HepG2 (cell line): Measurements from ENCODE around the gene TAF3. TPM values are rescaled to one million over a fixed set of nuclear protein-coding genes. Genes with fewer than 3 reads are reported as not detected.

Experiments
- ETV5 ChIP-seq: IDR thresholded peaks from 2 replicates; pipeline ENCODE4 v1.6.1; 2018; ENCODE audit warnings: missing biosample characterization, missing genetic modification reagents, inconsistent platforms, borderline replicate concordance
- HDAC2 ChIP-seq: sonication (generic); formaldehyde crosslinking; IDR thresholded peaks from 2 replicates; pipeline ENCODE4 v1.4.0; 2020; ENCODE audit warnings: missing genetic modification reagents
- HNRNPH1 ChIP-seq: fragments of 200-400 bp; formaldehyde crosslinking; optimal IDR thresholded peaks from 2 replicates; pipeline ENCODE3; 2017; ENCODE audit warnings: mild to moderate bottlenecking, low read depth, low read length
- MED13 ChIP-seq: sonication (generic); formaldehyde crosslinking; IDR thresholded peaks from 2 replicates; pipeline ENCODE4 v1.5.0; 2020; ENCODE audit warnings: missing genetic modification reagents
- MTF1 ChIP-seq: sonication (generic); formaldehyde crosslinking; IDR thresholded peaks from 2 replicates; pipeline ENCODE4 v1.5.0; 2020; ENCODE audit warnings: missing genetic modification reagents
- ZNF839 ChIP-seq: sonication (generic); formaldehyde crosslinking; IDR thresholded peaks from 2 replicates; pipeline ENCODE4 v1.4.0; 2020; ENCODE audit warnings: missing genetic modification reagents, mild to moderate bottlenecking, borderline replicate concordance
- polyA plus RNA-seq, 8 experiments: library from polyadenylated mRNA; depleted of rRNA in 3 of 8; stranded (reverse) in 7 of 8; unstranded in 1 of 8; fragments of >200 nt; fragmentation: Illumina TruSeq in 4 of 8; extraction: Trizol in 4 of 8; gene quantifications; 2 replicates each; pipeline versions ENCODE4 v1.2.1 to v1.2.3, GENCODE V29; 2011 to 2016; ENCODE audit warnings: low read depth in 4 of 8, missing spikeins in 1 of 8, mixed read lengths in 1 of 8; ENCODE audit not compliant: insufficient read depth in 1 of 8
- total RNA-seq, 5 experiments: library from RNA; depleted of rRNA; stranded (reverse); fragments of >200 nt; fragmentation: Illumina TruSeq; extraction: Trizol; gene quantifications; 2 replicates each; pipeline ENCODE4 v1.2.3, GENCODE V29; 2016; ENCODE audit warnings: low read depth in 1 of 5
- TF ChIP-seq, protein P1 (sequence below): sonication (generic); formaldehyde crosslinking; IDR thresholded peaks from 2 replicates; pipeline ENCODE4 v1.4.0; 2020; ENCODE audit warnings: mild to moderate bottlenecking, missing genetic modification reagents, borderline replicate concordance
- TF ChIP-seq, protein P2 (sequence below): IDR thresholded peaks from 2 replicates; pipeline ENCODE4 v1.6.1; 2012; ENCODE audit warnings: low read depth, low read length, improper control_type of control experiment
- TF ChIP-seq, protein P3 (sequence below): sonication (generic); formaldehyde crosslinking; IDR thresholded peaks from 2 replicates; pipeline ENCODE4 v1.4.0; 2020; ENCODE audit warnings: mild to moderate bottlenecking, low read depth, missing genetic modification reagents
- TF ChIP-seq, protein P4 (sequence below): sonication (generic); formaldehyde crosslinking; IDR thresholded peaks from 2 replicates; pipeline ENCODE4 v1.8.1; 2023; ENCODE audit warnings: mild to moderate bottlenecking, missing genetic modification reagents
- TF ChIP-seq, protein P5 (sequence below): sonication (generic); formaldehyde crosslinking; IDR thresholded peaks from 2 replicates; pipeline ENCODE4 v1.8.1; 2023; ENCODE audit warnings: mild to moderate bottlenecking, moderate library complexity, missing genetic modification reagents
- TF ChIP-seq, protein P6 (sequence below): sonication (generic); formaldehyde crosslinking; conservative IDR thresholded peaks from 2 replicates; pipeline ENCODE4 v1.8.0; 2022; ENCODE audit warnings: missing genetic modification reagents
- TF ChIP-seq, protein P7 (sequence below): sonication (generic); formaldehyde crosslinking; IDR thresholded peaks from 2 replicates; pipeline ENCODE4 v1.4.0; 2020; ENCODE audit warnings: mild to moderate bottlenecking, low read depth, missing genetic modification reagents

The TAF3 gene
- total and polyA plus RNA-seq, 2 of the 13 experiments (the other 11 are each of a cell fraction or from before 2014, with no cell fraction given), result 1.7 to 2.9 TPM

DNA sequence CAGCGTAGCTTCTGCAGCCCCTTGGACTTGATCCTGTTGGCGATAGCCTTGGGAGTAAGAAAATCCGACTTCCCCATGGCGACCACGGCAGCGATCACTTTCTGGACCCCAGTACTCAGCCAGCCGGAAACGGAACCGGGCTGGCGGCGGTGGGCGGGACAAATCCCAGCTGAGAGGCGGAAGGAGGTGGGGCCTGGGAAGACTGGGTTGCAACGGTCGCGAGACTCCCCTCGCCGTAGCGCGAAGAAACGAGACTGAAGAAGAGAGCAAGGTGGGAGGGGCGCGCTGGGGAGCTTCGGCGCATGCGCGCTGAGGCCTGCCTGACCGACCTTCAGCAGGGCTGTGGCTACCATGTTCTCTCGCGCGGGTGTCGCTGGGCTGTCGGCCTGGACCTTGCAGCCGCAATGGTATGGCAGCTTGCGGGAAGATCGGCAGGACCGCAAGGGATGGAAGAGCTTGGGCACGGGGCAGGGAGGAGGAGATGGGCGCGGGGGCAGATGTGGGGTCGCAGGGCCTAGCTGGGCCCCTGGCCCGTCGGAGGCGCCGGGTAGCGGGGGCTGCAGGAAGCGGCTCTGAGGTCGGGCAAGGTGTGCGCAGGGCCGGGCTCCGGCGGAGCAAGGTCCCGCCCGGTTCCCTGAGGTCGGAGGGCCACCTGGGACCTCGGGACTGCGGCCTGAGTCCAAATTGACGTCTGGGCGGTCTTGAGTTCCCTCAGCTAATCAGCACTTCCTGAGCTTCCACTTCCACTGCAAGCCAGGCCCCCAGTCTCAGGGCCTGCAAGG is 30.3 kb upstream of the TAF3 start, which contains the start of the genes ATP5F1C and KIN (continued):
- TF ChIP-seq, protein P1, sequence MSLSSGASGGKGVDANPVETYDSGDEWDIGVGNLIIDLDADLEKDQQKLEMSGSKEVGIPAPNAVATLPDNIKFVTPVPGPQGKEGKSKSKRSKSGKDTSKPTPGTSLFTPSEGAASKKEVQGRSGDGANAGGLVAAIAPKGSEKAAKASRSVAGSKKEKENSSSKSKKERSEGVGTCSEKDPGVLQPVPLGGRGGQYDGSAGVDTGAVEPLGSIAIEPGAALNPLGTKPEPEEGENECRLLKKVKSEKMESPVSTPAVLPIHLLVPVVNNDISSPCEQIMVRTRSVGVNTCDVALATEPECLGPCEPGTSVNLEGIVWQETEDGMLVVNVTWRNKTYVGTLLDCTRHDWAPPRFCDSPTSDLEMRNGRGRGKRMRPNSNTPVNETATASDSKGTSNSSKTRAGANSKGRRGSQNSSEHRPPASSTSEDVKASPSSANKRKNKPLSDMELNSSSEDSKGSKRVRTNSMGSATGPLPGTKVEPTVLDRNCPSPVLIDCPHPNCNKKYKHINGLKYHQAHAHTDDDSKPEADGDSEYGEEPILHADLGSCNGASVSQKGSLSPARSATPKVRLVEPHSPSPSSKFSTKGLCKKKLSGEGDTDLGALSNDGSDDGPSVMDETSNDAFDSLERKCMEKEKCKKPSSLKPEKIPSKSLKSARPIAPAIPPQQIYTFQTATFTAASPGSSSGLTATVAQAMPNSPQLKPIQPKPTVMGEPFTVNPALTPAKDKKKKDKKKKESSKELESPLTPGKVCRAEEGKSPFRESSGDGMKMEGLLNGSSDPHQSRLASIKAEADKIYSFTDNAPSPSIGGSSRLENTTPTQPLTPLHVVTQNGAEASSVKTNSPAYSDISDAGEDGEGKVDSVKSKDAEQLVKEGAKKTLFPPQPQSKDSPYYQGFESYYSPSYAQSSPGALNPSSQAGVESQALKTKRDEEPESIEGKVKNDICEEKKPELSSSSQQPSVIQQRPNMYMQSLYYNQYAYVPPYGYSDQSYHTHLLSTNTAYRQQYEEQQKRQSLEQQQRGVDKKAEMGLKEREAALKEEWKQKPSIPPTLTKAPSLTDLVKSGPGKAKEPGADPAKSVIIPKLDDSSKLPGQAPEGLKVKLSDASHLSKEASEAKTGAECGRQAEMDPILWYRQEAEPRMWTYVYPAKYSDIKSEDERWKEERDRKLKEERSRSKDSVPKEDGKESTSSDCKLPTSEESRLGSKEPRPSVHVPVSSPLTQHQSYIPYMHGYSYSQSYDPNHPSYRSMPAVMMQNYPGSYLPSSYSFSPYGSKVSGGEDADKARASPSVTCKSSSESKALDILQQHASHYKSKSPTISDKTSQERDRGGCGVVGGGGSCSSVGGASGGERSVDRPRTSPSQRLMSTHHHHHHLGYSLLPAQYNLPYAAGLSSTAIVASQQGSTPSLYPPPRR, result no peak
- peak; percentile 7; the same call in 1 of the 2 replicates for TF ChIP-seq ZNF839 (CRISPR knock-in tag)
- 0 out of 2 replicates have a peak, but pooled peaks have one; percentile 75 for TF ChIP-seq MED13 (CRISPR knock-in tag)
- peak; percentile 44; the same call in 1 of the 2 replicates for TF ChIP-seq HDAC2 (CRISPR knock-in tag)
- TF ChIP-seq, protein P2, sequence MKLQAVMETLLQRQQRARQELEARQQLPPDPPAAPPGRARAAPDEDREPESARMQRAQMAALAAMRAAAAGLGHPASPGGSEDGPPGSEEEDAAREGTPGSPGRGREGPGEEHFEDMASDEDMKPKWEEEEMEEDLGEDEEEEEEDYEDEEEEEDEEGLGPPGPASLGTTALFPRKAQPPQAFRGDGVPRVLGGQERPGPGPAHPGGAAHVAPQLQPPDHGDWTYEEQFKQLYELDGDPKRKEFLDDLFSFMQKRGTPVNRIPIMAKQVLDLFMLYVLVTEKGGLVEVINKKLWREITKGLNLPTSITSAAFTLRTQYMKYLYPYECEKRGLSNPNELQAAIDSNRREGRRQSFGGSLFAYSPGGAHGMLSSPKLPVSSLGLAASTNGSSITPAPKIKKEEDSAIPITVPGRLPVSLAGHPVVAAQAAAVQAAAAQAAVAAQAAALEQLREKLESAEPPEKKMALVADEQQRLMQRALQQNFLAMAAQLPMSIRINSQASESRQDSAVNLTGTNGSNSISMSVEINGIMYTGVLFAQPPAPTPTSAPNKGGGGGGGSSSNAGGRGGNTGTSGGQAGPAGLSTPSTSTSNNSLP, result no peak
- TF ChIP-seq, protein P3, sequence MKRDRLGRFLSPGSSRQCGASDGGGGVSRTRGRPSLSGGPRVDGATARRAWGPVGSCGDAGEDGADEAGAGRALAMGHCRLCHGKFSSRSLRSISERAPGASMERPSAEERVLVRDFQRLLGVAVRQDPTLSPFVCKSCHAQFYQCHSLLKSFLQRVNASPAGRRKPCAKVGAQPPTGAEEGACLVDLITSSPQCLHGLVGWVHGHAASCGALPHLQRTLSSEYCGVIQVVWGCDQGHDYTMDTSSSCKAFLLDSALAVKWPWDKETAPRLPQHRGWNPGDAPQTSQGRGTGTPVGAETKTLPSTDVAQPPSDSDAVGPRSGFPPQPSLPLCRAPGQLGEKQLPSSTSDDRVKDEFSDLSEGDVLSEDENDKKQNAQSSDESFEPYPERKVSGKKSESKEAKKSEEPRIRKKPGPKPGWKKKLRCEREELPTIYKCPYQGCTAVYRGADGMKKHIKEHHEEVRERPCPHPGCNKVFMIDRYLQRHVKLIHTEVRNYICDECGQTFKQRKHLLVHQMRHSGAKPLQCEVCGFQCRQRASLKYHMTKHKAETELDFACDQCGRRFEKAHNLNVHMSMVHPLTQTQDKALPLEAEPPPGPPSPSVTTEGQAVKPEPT, result no peak
- TF ChIP-seq, protein P4, sequence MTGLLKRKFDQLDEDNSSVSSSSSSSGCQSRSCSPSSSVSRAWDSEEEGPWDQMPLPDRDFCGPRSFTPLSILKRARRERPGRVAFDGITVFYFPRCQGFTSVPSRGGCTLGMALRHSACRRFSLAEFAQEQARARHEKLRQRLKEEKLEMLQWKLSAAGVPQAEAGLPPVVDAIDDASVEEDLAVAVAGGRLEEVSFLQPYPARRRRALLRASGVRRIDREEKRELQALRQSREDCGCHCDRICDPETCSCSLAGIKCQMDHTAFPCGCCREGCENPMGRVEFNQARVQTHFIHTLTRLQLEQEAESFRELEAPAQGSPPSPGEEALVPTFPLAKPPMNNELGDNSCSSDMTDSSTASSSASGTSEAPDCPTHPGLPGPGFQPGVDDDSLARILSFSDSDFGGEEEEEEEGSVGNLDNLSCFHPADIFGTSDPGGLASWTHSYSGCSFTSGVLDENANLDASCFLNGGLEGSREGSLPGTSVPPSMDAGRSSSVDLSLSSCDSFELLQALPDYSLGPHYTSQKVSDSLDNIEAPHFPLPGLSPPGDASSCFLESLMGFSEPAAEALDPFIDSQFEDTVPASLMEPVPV (CRISPR knock-in tag), result no peak; the same call in 1 of the 2 replicates
- no peak for TF ChIP-seq MTF1 (CRISPR knock-in tag)
- TF ChIP-seq, protein P5, sequence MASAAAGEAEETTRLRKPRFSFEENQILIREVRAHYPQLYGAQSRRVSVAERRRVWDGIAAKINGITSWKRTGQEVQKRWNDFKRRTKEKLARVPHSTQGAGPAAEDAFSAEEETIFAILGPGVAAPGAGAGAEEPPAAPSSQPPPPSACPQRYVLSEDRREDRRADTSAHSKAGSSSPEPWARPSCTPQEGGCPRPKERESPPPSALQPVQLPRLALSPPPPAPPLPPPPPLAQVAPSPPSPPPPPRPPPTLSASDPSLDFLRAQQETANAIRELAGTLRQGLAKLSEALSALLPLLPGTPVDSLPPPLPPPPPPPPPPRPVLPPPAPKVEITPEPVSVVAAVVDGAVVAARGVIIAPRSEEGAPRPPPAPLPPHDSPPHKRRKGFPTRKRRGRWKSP (CRISPR knock-in tag), result peak; percentile 45; the same call in 1 of the 2 replicates
- TF ChIP-seq, protein P6, sequence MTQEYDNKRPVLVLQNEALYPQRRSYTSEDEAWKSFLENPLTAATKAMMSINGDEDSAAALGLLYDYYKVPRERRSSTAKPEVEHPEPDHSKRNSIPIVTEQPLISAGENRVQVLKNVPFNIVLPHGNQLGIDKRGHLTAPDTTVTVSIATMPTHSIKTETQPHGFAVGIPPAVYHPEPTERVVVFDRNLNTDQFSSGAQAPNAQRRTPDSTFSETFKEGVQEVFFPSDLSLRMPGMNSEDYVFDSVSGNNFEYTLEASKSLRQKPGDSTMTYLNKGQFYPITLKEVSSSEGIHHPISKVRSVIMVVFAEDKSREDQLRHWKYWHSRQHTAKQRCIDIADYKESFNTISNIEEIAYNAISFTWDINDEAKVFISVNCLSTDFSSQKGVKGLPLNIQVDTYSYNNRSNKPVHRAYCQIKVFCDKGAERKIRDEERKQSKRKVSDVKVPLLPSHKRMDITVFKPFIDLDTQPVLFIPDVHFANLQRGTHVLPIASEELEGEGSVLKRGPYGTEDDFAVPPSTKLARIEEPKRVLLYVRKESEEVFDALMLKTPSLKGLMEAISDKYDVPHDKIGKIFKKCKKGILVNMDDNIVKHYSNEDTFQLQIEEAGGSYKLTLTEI (CRISPR knock-in tag), result no peak
- peak; percentile 77 for TF ChIP-seq ETV5
- no peak for TF ChIP-seq HNRNPH1
- TF ChIP-seq, protein P7, sequence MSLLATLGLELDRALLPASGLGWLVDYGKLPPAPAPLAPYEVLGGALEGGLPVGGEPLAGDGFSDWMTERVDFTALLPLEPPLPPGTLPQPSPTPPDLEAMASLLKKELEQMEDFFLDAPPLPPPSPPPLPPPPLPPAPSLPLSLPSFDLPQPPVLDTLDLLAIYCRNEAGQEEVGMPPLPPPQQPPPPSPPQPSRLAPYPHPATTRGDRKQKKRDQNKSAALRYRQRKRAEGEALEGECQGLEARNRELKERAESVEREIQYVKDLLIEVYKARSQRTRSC (CRISPR knock-in tag), result no peak; the same call in 1 of the 2 replicates
